ENCODE measurements around the gene DAGLA.

DAGLA gene

DNA sequence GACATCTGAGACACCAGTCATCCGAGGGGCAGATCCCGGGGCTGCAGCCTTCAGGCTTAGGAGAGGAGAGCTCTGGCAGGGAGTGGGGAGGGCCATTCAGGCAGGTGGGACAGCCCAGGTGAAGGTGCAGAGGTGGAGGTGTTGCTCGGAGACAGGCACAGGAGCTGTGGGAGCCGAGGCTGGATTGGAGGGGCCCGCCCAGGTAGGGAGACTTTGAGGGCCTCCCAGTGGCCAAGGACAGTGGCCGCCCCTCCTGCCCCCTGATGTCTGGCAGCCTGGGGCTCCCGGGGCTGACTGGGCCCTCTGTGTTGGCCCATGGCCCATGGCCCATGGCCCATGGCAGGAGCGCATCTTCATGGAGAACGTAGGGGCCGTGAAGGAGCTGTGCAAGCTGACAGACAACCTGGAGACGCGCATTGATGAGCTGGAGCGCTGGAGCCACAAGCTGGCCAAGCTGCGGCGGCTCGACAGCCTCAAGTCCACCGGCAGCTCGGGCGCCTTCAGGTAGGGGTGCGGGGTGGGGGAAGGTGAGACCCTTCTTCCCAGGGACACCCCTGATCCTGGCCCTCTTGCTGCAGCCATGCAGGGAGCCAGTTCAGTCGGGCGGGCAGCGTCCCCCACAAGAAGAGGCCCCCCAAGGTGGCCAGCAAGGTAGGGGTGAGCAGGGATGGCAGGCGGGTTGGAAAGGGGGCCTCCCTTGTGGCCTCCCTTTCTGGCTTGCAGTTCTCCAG, 98.9 kb downstream of the DAGLA start:
- no peaks in the 10 kb centered on the region for H3K27me3 ChIP-seq (ENCODE audit: insufficient read depth, low read length)
- no peak overlapping the region for H3K4me3 ChIP-seq (ENCODE audit: low read length)
- peaks cover 3% of the 10 kb centered on the region for H3K4me1 ChIP-seq (ENCODE audit: insufficient read depth, low read length)
- no peak overlapping the region for H2AFZ ChIP-seq (ENCODE audit: low read depth, low read length)
- peaks cover 2% of the 10 kb centered on the region for H3K36me3 ChIP-seq (ENCODE audit: insufficient read depth, low read length)
- peaks cover 2% of the 10 kb centered on the region for H3K9me3 ChIP-seq (ENCODE audit: low read length)

DNA sequence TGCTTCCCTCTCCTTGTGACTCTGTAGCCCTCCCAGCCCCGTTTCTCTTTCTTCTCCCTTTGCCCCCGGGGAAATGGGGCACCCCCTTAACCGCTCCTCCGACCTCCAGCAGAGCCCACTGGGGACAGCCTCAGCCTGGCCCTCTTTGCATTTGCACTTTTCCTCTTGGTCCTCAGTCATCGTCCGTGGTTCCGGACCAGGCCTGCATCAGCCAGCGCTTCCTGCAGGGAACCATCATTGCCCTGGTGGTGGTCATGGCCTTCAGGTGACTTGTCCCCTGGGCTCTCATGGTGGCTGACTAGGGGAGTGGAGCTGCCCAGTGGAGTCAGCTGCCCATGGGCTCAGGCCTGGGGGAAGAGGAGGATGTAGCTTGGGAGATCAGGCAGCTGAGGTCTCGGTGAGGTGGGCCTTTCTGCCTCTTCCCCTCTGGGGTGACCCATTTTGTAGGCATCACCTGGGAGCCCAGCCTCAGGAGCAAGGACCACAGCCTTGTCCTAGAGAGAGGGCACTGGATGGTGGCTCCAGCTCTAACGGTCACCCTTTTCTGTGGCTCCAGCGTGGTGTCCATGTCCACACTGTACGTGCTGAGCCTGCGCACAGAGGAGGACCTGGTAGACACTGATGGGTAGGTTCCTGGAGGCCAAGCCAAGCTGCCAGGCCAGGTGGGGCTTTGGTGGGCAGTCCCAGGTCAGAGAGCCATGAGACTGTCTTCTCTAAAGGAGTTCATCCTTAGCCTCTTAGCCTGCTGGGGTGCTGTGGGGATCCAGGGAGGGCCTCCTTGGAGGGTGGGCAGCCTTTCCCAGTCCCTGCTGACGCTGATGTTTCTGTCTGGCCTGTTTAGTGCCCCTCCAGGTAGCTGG, 99.7 kb downstream of the DAGLA start:
- Histone ChIP-seq H3K36me3 (ENCODE audit: insufficient read depth, low read length) (peaks cover 2% of the 10 kb centered on the region), H3K4me3 (ENCODE audit: low read length) (no peak overlapping the region), H3K27me3 (ENCODE audit: insufficient read depth, low read length) (no peaks in the 10 kb centered on the region), H3K9me3 (ENCODE audit: low read length) (peaks cover 2% of the 10 kb centered on the region), H3K4me1 (ENCODE audit: insufficient read depth, low read length) (no peaks in the 10 kb centered on the region), H2AFZ (ENCODE audit: low read depth, low read length) (no peak overlapping the region)

DNA sequence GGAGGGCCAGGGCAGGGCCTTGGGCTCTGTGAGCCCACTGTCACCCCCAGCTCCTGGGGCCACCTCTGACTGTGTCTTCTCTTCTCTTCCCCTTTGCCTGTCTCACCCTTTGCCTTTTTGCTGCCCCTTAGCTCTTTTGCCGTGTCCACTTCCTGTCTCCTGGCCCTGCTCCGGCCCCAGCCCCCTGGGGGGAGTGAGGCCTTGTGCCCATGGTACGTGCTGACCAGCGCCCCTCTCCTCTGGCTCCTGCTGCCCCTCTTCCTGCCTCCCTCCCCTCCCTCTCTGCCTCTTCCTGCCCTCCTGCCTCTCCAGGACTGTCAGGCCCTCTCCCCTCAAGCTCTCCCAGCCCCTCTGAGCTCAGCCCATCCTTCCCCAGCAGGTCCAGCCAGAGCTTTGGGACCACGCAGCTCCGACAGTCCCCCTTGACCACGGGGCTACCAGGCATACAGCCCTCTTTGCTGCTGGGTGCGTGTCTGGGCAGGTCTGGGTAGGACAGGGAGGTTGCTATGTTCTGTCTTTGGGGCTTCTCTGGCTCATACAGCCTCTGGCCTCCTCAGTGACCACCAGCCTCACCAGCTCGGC, 100.5 kb downstream of the DAGLA start:
- no peak overlapping the region for H2AFZ ChIP-seq (ENCODE audit: low read depth, low read length)
- no peaks in the 10 kb centered on the region for H3K27me3 ChIP-seq (ENCODE audit: insufficient read depth, low read length)
- H3K4me1 ChIP-seq (ENCODE audit: insufficient read depth, low read length), result no peaks in the 10 kb centered on the region
- no peak overlapping the region for H3K4me3 ChIP-seq (ENCODE audit: low read length)
- H3K36me3 ChIP-seq (ENCODE audit: insufficient read depth, low read length), result peaks cover 8% of the 10 kb centered on the region
- H3K9me3 ChIP-seq (ENCODE audit: low read length), result peaks cover 2% of the 10 kb centered on the region

DNA sequence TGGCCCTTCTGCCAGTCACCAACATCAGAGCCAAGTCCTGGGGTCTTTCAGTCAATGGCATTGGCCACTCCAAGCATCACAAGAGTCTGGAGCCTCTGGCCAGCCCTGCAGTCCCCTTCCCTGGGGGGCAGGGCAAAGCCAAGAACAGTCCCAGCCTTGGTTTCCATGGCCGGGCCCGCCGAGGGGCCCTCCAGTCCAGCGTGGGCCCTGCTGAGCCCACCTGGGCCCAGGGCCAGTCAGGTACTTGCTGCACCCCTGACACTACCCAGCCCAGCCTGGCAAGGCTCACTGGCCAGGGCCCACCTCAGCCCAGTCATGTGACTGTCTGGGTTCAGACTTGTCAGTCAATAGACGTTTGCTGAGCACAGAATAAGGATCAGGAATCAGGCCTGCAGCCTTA, 101.4 kb downstream of the DAGLA start:
- no peaks in the 10 kb centered on the region for H3K4me1 ChIP-seq (ENCODE audit: insufficient read depth, low read length)

DNA sequence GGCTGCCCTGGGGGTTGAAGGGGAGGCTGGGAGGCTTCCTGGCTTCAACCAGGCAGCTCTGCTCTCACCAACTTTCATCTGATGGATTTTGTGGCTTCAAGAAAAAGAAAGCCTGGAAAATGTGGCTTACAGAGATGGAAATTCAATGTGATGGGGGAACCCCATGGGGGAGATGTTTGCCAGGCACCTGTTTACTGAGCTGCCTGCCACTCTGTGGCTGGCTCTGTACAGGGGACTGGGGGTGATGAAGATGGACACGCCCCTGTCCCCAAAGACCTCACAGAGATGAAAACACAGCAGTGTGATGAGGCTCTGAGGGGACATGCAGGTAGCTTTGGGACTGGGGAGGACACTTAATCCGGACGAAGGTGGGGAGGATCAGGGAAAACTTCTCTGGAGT, 102.1 kb downstream of the DAGLA start:
- Histone ChIP-seq H3K9me3 (ENCODE audit: low read length) (no peaks in the 10 kb centered on the region), H3K4me3 (ENCODE audit: low read length) (no peak overlapping the region), H3K27me3 (ENCODE audit: insufficient read depth, low read length) (no peaks in the 10 kb centered on the region), H3K36me3 (ENCODE audit: insufficient read depth, low read length) (peaks cover 24% of the 10 kb centered on the region), H2AFZ (ENCODE audit: low read depth, low read length) (no peak overlapping the region), H3K4me1 (ENCODE audit: insufficient read depth, low read length) (no peaks in the 10 kb centered on the region)

More for the DNA sequence above, 101.4 kb downstream of the DAGLA start:
- Histone ChIP-seq H2AFZ (ENCODE audit: low read depth, low read length) (no peak overlapping the region), H3K4me3 (ENCODE audit: low read length) (no peak overlapping the region), H3K36me3 (ENCODE audit: insufficient read depth, low read length) (peaks cover 17% of the 10 kb centered on the region), H3K9me3 (ENCODE audit: low read length) (peaks cover 2% of the 10 kb centered on the region), H3K27me3 (ENCODE audit: insufficient read depth, low read length) (no peaks in the 10 kb centered on the region)

DNA sequence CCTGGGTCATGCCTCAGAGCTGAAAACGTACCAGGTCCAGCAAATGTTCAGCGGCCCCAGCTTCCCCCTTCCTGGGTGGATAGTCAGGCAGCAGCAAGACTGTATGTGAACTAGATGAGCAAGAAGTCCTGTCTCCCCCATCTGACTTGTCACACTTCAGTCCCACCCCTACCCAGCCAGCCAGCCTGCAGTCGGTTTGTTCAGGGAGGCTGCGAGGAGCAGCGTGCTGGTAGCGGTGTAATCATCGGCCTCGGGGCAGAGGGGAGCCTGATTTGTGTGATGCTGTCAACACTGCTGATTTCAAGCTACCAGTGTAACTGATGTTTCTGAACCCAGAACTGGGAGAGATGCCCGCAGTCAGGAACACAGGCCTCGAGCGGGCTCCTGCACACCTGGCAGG, 102.7 kb downstream of the DAGLA start:
- no peak overlapping the region for H3K4me3 ChIP-seq (ENCODE audit: low read length)
- H3K9me3 ChIP-seq (ENCODE audit: low read length), result no peaks in the 10 kb centered on the region
- peaks cover 30% of the 10 kb centered on the region for H3K36me3 ChIP-seq (ENCODE audit: insufficient read depth, low read length)
- H2AFZ ChIP-seq (ENCODE audit: low read depth, low read length), result no peak overlapping the region
- H3K27me3 ChIP-seq (ENCODE audit: insufficient read depth, low read length), result no peaks in the 10 kb centered on the region
- H3K4me1 ChIP-seq (ENCODE audit: insufficient read depth, low read length), result no peaks in the 10 kb centered on the region

DNA sequence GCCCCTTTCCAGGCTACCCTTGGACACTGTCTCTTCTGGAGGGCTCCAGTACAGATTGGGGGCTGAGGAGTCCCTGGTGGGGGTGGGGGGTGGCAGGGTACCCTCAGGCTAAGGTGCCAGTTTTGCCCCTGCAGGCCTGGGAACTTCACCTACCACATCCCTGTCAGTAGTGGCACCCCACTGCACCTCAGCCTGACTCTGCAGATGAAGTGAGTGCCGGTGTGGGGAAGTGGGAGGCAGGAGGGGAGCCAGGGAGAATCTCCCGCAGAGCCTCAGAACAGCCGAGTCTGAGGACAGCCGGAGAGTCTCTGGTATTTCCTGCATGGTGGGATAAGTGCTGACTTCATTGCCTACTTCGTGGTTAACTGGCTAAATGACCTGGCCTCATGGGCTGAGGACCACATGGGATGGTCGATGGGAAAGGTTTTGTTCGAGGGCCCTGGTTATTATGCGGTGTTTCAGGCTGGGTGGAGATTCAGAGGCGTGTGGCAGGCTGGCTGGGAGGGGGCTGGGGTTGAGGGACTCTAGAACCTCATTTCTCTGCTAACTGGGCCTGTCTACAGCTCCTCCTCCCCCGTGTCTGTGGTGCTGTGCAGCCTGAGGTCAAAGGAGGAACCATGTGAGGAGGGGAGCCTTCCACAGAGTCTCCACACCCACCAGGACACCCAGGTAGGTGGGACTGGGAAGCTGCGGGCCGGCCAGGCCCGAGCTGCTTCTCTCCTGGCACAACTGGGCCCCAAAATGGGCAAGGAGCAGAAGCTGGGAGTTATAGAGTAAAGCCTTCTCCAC, 103.7 kb downstream of the DAGLA start:
- H3K9me3 ChIP-seq (ENCODE audit: low read length), result no peaks in the 10 kb centered on the region
- H3K27me3 ChIP-seq (ENCODE audit: insufficient read depth, low read length), result no peaks in the 10 kb centered on the region
- peaks cover 37% of the 10 kb centered on the region for H3K36me3 ChIP-seq (ENCODE audit: insufficient read depth, low read length)
- H2AFZ ChIP-seq (ENCODE audit: low read depth, low read length), result no peak overlapping the region
- H3K4me1 ChIP-seq (ENCODE audit: insufficient read depth, low read length), result no peaks in the 10 kb centered on the region
- no peak overlapping the region for H3K4me3 ChIP-seq (ENCODE audit: low read length)

DNA sequence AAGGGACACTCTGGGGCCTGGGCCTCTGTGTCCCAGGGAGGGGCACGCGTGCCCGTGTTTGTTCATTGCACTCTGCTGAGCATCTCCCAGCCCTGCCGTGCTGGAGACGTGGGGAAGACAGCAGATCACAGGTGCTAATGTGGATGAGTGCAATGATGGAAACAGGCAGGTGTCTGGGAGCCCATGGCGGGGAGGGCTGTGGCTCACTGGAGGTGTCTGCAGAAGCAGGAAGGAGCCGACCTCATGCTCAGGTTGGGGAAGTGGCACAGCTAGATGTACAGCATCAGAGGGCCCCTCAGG, 104.3 kb downstream of the DAGLA start:
- Histone ChIP-seq H3K27me3 (ENCODE audit: insufficient read depth, low read length) (no peaks in the 10 kb centered on the region), H3K4me3 (ENCODE audit: low read length) (no peak overlapping the region), H3K9me3 (ENCODE audit: low read length) (no peaks in the 10 kb centered on the region), H3K36me3 (ENCODE audit: insufficient read depth, low read length) (peaks cover 43% of the 10 kb centered on the region), H3K4me1 (ENCODE audit: insufficient read depth, low read length) (no peaks in the 10 kb centered on the region), H2AFZ (ENCODE audit: low read depth, low read length) (no peak overlapping the region)

DNA sequence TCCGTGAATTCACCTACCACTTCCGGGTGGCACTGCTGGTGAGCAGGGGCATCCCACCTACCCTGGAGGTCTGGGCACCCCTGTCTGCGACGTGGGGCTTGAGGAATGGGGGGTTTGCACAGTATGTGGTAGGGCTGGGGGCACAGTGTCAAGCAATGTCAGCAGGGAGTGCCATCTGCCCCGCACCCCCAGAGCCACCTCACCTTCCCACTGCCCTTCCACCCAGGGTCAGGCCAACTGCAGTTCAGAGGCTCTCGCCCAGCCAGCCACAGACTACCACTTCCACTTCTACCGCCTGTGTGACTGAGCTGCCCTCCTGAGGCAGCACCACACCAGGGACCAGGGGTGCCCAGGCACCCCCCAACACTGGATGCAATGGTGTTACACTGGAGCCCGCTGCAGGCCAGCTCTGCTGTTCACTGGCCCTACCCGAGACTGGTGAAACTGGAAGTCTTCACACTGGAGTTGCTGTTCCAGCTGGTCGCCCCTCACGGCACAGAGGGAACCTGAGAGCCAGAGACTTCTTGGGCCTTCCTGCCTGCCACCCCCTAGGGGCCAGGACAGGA, 105.7 kb downstream of the DAGLA start:
- peaks cover 56% of the 10 kb centered on the region for H3K36me3 ChIP-seq (ENCODE audit: insufficient read depth, low read length)
- no peak overlapping the region for H3K4me3 ChIP-seq (ENCODE audit: low read length)
- H3K9me3 ChIP-seq (ENCODE audit: low read length), result no peaks in the 10 kb centered on the region
- no peak overlapping the region for H2AFZ ChIP-seq (ENCODE audit: low read depth, low read length)
- H3K4me1 ChIP-seq (ENCODE audit: insufficient read depth, low read length), result no peaks in the 10 kb centered on the region
- no peaks in the 10 kb centered on the region for H3K27me3 ChIP-seq (ENCODE audit: insufficient read depth, low read length)

DNA sequence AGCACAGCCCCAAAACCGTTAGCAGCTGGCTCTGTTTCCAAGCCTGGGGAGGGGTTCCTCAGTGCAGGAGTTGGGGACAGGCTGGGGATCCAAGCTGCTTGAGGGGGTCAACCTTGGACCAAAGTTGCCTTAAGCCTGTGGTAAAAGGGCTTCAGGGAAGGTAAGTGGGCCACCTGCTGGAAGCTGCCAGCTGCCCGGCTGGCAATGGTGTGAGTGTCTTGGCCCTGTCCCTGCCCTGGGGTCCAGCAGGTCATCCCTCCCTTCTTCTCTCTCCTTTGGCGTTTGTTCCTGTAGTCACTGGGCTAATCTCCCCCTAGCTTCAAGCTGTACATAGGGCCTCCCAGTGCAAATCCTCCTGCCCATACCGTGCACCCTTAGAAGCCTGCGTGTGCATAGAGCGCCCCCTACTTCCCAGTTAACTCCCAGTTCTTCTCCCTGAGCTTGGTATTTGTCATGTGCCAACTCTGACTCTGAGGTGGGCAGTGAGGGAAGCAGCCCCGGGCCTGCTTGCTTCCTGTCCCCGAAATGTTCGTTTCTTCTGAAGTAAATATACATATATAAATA, 107.8 kb downstream of the DAGLA start:
- H2AFZ ChIP-seq (ENCODE audit: low read depth, low read length), result no peak overlapping the region
- no peaks in the 10 kb centered on the region for H3K9me3 ChIP-seq (ENCODE audit: low read length)
- H3K27me3 ChIP-seq (ENCODE audit: insufficient read depth, low read length), result no peaks in the 10 kb centered on the region
- peaks cover 6% of the 10 kb centered on the region for H3K4me1 ChIP-seq (ENCODE audit: insufficient read depth, low read length)
- peaks cover 54% of the 10 kb centered on the region for H3K36me3 ChIP-seq (ENCODE audit: insufficient read depth, low read length)
- no peak overlapping the region for H3K4me3 ChIP-seq (ENCODE audit: low read length)

DNA sequence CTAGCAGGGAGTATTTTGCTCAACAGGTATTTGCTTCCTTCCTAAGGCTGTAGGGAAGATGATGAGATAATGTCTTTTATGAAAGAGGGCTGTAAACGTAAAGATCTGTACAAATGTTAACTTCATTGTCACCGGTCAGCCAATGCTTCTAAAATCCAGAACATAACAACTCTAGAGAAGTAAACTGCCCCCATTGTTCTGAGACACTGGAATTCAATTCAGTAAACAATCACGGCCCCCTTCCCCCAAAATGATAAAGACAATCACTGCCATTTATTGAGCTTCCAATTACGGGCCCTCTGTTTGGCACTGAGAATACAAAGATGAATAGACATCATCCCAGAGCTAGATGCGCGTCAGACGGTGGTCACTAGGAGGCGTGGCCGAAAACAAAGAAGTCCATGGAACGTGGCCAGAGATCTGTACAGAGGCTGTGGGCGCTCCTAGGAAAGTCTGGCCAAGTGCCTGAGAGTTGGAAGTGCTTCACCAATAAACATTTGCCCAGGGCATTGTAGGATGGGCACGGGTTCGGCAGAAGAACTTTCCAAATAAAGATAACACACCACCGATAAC, 111.6 kb downstream of the DAGLA start:
- H3K4me1 ChIP-seq (ENCODE audit: insufficient read depth, low read length), result peaks cover 20% of the 10 kb centered on the region
- H3K9me3 ChIP-seq (ENCODE audit: low read length), result no peaks in the 10 kb centered on the region
- H3K27me3 ChIP-seq (ENCODE audit: insufficient read depth, low read length), result no peaks in the 10 kb centered on the region
- peak overlapping the region; percentile 36 for H2AFZ ChIP-seq (ENCODE audit: low read depth, low read length)
- peak overlapping the region; percentile 99 for H3K4me3 ChIP-seq (ENCODE audit: low read length)
- H3K36me3 ChIP-seq (ENCODE audit: insufficient read depth, low read length), result peaks cover 58% of the 10 kb centered on the region
